HCT116 (cell line): ENCODE measurements around the gene BPIFB3.

Experiments used
- CEBPB ChIP-seq: IDR thresholded peaks from 2 replicates; pipeline ENCODE4 v1.6.1; 2012; ENCODE audit warnings: low read depth
- CTCF ChIP-seq, 3 experiments: fragments of 200-600 bp in 1 of 3; sonication (generic) in 1 of 3; IDR thresholded peaks in 2 of 3; conservative IDR thresholded peaks in 1 of 3; 2 replicates each; pipeline ENCODE4 v1.5.1; 2012 to 2017; ENCODE audit warnings: low read depth in 2 of 3, low read length in 2 of 3, antibody characterized with exemption in 1 of 3, borderline replicate concordance in 1 of 3, control low read depth in 1 of 3, mild to moderate bottlenecking in 1 of 3, mixed read lengths in 1 of 3, mixed run types in 1 of 3, moderate library complexity in 1 of 3; ENCODE audit not compliant: insufficient read depth in 1 of 3
- EZH2 ChIP-seq: fragments of 200-600 bp; sonication (generic); IDR thresholded peaks from 2 replicates; pipeline ENCODE4 v1.6.1; 2017; ENCODE audit warnings: antibody characterized with exemption, mixed run types
- EZH2phosphoT487 ChIP-seq: fragments of 200-600 bp; IDR thresholded peaks from 2 replicates; pipeline ENCODE4 v1.6.1; 2018; ENCODE audit warnings: antibody characterized with exemption, borderline replicate concordance
- FOSL1 ChIP-seq: IDR thresholded peaks from 2 replicates; pipeline ENCODE4 v1.6.1; 2012; ENCODE audit warnings: low read depth
- JUND ChIP-seq: IDR thresholded peaks from 2 replicates; pipeline ENCODE4 v1.6.1; 2012
- MAX ChIP-seq: IDR thresholded peaks from 2 replicates; pipeline ENCODE4 v1.6.1; 2012
- POLR2A ChIP-seq: IDR thresholded peaks from 2 replicates; pipeline ENCODE4 v1.7.0; 2011; ENCODE audit warnings: borderline replicate concordance; ENCODE audit not compliant: insufficient read depth, insufficient read length; ENCODE audit errors: extremely low read depth
- POLR2AphosphoS5 ChIP-seq: IDR thresholded peaks from 2 replicates; pipeline ENCODE4 v1.6.1; 2011; ENCODE audit warnings: mild to moderate bottlenecking, low read depth, low read length, moderate library complexity
- REST ChIP-seq: IDR thresholded peaks from 2 replicates; pipeline ENCODE4 v1.6.1; 2012; ENCODE audit warnings: low read depth
- SP1 ChIP-seq: IDR thresholded peaks from 2 replicates; pipeline ENCODE4 v1.6.1; 2012; ENCODE audit warnings: low read depth
- SRF ChIP-seq: IDR thresholded peaks from 2 replicates; pipeline ENCODE4 v1.6.1; 2012; ENCODE audit warnings: low read depth
- TCF7L2 ChIP-seq: IDR thresholded peaks from 2 replicates; pipeline ENCODE4 v1.7.0; 2011; ENCODE audit warnings: borderline replicate concordance, inconsistent platforms; ENCODE audit not compliant: insufficient read depth, insufficient read length; ENCODE audit errors: extremely low read depth
- YY1 ChIP-seq: IDR thresholded peaks from 2 replicates; pipeline ENCODE4 v1.6.1; 2011; ENCODE audit warnings: low read length, low read depth, moderate library complexity, mild to moderate bottlenecking; ENCODE audit not compliant: insufficient replicate concordance; ENCODE audit errors: extremely low read depth

GRCh38 chr20:33022289-33022688 lies 31.4 kb upstream of the BPIFB3 start:
- no peak for TF ChIP-seq POLR2A
- no peak for TF ChIP-seq POLR2AphosphoS5
- TF ChIP-seq MAX: no peak
- no peak for TF ChIP-seq CTCF (IDR thresholded peaks at IDR 0.05 in 2 of 3, conservative IDR thresholded peaks at IDR 0.05 in 1 of 3; ENCODE audit: borderline replicate concordance in 1 of 3, insufficient read depth in 1 of 3, low read depth in 2 of 3, low read length in 2 of 3)
- TF ChIP-seq REST: no peak
- TF ChIP-seq SP1: no peak
- no peak for TF ChIP-seq JUND
- TF ChIP-seq FOSL1: no peak
- TF ChIP-seq CEBPB: no peak
- TF ChIP-seq EZH2: no peak
- no peak for TF ChIP-seq YY1
- TF ChIP-seq EZH2phosphoT487: no peak
- TF ChIP-seq TCF7L2: no peak
- TF ChIP-seq SRF: no peak
